ENCODE data around the gene MAPK4.

DNA sequence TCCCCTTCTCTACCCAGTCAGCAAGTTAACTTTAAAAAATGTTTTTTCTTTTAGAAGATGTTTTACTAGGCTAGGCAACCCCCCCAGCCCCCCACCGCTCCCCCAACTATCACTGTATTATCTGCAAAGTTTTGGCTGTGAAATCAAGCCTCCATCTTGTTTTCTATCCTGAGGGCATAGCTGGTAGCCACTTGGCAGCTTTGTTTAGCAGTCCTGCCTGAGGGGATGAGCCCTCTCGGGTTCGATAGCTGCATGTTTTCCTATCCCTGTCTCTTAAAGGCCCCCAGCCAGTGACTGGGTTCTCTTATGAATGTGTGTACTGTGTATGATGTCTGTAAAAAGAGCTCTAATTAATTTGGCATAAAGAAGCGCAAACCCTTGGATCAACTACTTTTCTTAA lies 216.5 kb downstream of the MAPK4 start:
- TF ChIP-seq CTCF (IDR thresholded peaks at IDR 0.05; ENCODE audit: borderline replicate concordance, extremely low read depth, low read length, poor library complexity, severe bottlenecking), result no peak
- no peak for TF ChIP-seq EZH2 (IDR thresholded peaks at IDR 0.05; ENCODE audit: borderline replicate concordance, low read depth, low read length, severe bottlenecking)

Data from DND-41 (cell line).